22Rv1 (cell line): Measurements from ENCODE around the gene PPP1R13B.

Source experiments
- H3K27ac ChIP-seq: fragments of 450-650 bp; 2 replicates; pipeline ENCODE4 v1.5.1; 2017
- CTCF ChIP-seq: fragments of 450-650 bp; IDR thresholded peaks from 2 replicates; pipeline ENCODE4 v1.5.1; 2017; ENCODE audit warnings: mild to moderate bottlenecking
- ZFX ChIP-seq: fragments of 450-650 bp; IDR thresholded peaks from 2 replicates; pipeline ENCODE4 v1.6.1; 2017; ENCODE audit warnings: antibody characterized with exemption, borderline replicate concordance

PPP1R13B gene

GRCh38 chr14:103890821-103891666 is 43.7 kb upstream of the PPP1R13B start:
- no peak overlapping the region for H3K27ac ChIP-seq
- TF ChIP-seq CTCF (no peak), ZFX (no peak)

GRCh38 chr14:103890052-103890371 is 42.6 kb upstream of the PPP1R13B start:
- TF ChIP-seq CTCF (no peak), ZFX (no peak)
- H3K27ac ChIP-seq = peak overlapping the region; percentile 94

- TF ChIP-seq ZFX (no peak), CTCF (no peak)
Observed at GRCh38 chr14:103889313-103890051, 42.1 kb upstream of the PPP1R13B start.

GRCh38 chr14:103889002-103889312 is 41.6 kb upstream of the PPP1R13B start:
- H3K27ac ChIP-seq = peak overlapping the region; percentile 94

More at GRCh38 chr14:103889313-103890051, 42.1 kb upstream of the PPP1R13B start:
- H3K27ac ChIP-seq = peak overlapping the region; percentile 94

- TF ChIP-seq CTCF (no peak), ZFX (no peak)
- peak overlapping the region; percentile 94 for H3K27ac ChIP-seq
Observed at GRCh38 chr14:103887557-103888115, 40.3 kb upstream of the PPP1R13B start.

- no peak overlapping the region for H3K27ac ChIP-seq
- TF ChIP-seq ZFX (no peak), CTCF (no peak)
Observed at GRCh38 chr14:103887170-103887501, 39.8 kb upstream of the PPP1R13B start.

- H3K27ac ChIP-seq = no peak overlapping the region
- TF ChIP-seq CTCF = no peak
- no peak for TF ChIP-seq ZFX
Observed at GRCh38 chr14:103886304-103887169, 39.2 kb upstream of the PPP1R13B start.
